ENCODE results near the gene USP3. TPM values are rescaled to one million over a fixed set of nuclear protein-coding genes. Genes with fewer than 3 reads are reported as not detected.
A peak's percentile ranks its signal among the peaks of the same experiment; 100 is the strongest.

Gene USP3
- total and polyA plus RNA-seq, 2 of the 13 experiments (the other 11 are each of a cell fraction or from before 2014, with no cell fraction given) = 14.3 to 61.2 TPM

DNA sequence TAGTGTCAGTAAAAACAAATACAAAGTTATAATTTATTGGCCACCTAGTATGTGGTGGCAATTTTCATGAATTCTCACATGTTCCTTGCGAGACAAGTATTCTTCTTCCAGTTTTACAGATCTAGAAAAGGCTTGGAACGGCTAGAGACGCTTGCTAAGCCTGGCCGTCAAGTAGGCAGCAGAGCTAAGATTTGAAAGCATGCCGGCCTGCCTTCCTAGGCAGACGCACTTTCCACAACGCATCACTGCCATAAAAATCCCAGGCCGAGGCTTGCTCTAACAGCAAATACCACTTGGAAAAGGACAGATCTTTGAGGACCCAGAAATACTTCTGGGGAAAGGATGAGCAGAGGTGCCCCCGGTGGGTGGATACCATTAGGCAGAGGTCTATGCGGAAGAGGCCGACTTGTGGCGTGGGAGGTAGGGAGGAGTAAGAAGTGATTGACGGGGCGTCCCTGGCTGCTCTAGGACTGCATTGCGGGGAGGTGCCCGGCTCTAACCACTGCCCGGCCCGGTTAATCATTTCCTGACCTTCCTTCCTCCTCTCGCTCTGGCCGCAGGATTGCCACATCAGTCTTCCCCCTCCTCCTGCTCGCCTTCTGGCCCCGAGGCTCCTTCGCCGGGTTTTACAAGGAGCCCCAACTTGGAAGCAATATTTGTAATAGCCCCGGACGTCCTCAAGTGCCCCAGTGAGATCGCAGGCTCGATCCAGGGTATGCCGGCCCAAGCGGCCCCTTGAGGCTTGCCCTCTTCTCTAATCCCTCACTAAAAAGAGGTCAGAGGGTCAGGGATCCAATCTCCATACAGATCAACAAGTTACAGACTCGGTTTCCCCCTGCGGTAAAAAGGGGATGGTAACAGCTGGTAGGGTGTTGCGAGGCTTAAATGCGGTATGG lies 1.3 kb upstream of the USP3 start (continued):
- 0 out of 2 replicates have a peak, but pooled peaks have one; percentile 21 for TF ChIP-seq GATA4 (IDR thresholded peaks at IDR 0.05; ENCODE audit: borderline replicate concordance, low read depth)
- peak; percentile 48; the same call in 1 of the 2 replicates for TF ChIP-seq BORCS8-MEF2B (CRISPR knock-in tag; IDR thresholded peaks at IDR 0.05)
- TF ChIP-seq, protein P1, sequence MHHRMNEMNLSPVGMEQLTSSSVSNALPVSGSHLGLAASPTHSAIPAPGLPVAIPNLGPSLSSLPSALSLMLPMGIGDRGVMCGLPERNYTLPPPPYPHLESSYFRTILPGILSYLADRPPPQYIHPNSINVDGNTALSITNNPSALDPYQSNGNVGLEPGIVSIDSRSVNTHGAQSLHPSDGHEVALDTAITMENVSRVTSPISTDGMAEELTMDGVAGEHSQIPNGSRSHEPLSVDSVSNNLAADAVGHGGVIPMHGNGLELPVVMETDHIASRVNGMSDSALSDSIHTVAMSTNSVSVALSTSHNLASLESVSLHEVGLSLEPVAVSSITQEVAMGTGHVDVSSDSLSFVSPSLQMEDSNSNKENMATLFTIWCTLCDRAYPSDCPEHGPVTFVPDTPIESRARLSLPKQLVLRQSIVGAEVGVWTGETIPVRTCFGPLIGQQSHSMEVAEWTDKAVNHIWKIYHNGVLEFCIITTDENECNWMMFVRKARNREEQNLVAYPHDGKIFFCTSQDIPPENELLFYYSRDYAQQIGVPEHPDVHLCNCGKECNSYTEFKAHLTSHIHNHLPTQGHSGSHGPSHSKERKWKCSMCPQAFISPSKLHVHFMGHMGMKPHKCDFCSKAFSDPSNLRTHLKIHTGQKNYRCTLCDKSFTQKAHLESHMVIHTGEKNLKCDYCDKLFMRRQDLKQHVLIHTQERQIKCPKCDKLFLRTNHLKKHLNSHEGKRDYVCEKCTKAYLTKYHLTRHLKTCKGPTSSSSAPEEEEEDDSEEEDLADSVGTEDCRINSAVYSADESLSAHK (CRISPR knock-in tag; IDR thresholded peaks at IDR 0.05; ENCODE audit: borderline replicate concordance) = no peak
- TF ChIP-seq, protein P2, sequence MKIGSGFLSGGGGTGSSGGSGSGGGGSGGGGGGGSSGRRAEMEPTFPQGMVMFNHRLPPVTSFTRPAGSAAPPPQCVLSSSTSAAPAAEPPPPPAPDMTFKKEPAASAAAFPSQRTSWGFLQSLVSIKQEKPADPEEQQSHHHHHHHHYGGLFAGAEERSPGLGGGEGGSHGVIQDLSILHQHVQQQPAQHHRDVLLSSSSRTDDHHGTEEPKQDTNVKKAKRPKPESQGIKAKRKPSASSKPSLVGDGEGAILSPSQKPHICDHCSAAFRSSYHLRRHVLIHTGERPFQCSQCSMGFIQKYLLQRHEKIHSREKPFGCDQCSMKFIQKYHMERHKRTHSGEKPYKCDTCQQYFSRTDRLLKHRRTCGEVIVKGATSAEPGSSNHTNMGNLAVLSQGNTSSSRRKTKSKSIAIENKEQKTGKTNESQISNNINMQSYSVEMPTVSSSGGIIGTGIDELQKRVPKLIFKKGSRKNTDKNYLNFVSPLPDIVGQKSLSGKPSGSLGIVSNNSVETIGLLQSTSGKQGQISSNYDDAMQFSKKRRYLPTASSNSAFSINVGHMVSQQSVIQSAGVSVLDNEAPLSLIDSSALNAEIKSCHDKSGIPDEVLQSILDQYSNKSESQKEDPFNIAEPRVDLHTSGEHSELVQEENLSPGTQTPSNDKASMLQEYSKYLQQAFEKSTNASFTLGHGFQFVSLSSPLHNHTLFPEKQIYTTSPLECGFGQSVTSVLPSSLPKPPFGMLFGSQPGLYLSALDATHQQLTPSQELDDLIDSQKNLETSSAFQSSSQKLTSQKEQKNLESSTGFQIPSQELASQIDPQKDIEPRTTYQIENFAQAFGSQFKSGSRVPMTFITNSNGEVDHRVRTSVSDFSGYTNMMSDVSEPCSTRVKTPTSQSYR (CRISPR knock-in tag; IDR thresholded peaks at IDR 0.05; ENCODE audit: borderline replicate concordance) = peak; percentile 8; the same call in 1 of the 2 replicates
- 0 out of 2 replicates have a peak, but pooled peaks have one; percentile 67 for TF ChIP-seq DNMT1 (CRISPR knock-in tag; IDR thresholded peaks at IDR 0.05)

All from HepG2 (cell line).